Measurements from ENCODE around the gene SDK2. TPM values are rescaled to one million over a fixed set of nuclear protein-coding genes. Genes with fewer than 3 reads are reported as not detected.

The SDK2 gene
- polyA plus RNA-seq, 1 of the 3 experiments (the other 2 are of a cell fraction), result 0.02 TPM

DNA sequence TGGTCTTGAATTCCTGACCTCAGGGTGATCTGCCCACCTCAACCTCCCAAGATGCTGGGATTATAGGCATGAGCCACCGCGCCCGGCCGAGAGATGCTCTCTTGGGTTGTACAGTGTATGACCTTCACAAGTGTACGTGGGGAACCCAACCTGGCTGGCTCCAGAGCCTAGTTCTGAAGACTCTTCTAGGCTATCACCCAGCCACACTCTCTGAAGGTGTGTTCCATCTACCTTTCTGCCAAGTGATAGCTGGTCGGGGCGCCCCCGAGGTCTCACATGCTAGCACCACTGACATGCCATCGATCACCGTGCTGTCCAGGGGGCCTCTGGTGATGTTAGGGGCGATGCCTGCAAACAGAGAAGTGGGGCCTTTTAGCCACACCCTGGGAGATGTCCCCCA, 210.7 kb downstream of the SDK2 start:
- H4K20me1 ChIP-seq (ENCODE audit: insufficient read depth), result no peaks in the 10 kb centered on the region
- H3K27me3 ChIP-seq (ENCODE audit: insufficient read depth), result no peaks in the 10 kb centered on the region
- H3F3A ChIP-seq (replicated peaks; ENCODE audit: insufficient read depth), result no peaks in the 10 kb centered on the region
- ChIA-PET POLR2A (interaction anchor here (0.5 kb wide), 1 partner anchor 286 kb away, joined by 3 read pairs; no protein-coding TSS in a partner anchor), CTCF (interaction anchor here (0.7 to 8.7 kb wide), 9 partner anchors 15 to 277 kb away, joined by 3 to 118 read pairs (median 4); partner anchors contain the start of gene SDK2)
- H3K4me2 ChIP-seq, result no peak overlapping the region
- WGBS (ENCODE audit: low lambda C conversion rate), result 68% methylated on average over 10 of the region's 11 CpGs
- no peaks in the 10 kb centered on the region for H3K9me3 ChIP-seq
- TF ChIP-seq GABPA (IDR thresholded peaks at IDR 0.05; ENCODE audit: low read depth), result no peak
- TF ChIP-seq, protein P1, sequence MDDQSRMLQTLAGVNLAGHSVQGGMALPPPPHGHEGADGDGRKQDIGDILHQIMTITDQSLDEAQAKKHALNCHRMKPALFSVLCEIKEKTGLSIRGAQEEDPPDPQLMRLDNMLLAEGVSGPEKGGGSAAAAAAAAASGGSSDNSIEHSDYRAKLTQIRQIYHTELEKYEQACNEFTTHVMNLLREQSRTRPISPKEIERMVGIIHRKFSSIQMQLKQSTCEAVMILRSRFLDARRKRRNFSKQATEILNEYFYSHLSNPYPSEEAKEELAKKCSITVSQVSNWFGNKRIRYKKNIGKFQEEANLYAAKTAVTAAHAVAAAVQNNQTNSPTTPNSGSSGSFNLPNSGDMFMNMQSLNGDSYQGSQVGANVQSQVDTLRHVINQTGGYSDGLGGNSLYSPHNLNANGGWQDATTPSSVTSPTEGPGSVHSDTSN (IDR thresholded peaks at IDR 0.05), result no peak
- TF ChIP-seq, protein P2, sequence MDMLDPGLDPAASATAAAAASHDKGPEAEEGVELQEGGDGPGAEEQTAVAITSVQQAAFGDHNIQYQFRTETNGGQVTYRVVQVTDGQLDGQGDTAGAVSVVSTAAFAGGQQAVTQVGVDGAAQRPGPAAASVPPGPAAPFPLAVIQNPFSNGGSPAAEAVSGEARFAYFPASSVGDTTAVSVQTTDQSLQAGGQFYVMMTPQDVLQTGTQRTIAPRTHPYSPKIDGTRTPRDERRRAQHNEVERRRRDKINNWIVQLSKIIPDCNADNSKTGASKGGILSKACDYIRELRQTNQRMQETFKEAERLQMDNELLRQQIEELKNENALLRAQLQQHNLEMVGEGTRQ (IDR thresholded peaks at IDR 0.05; ENCODE audit: borderline replicate concordance, low read depth, low read length), result no peak
- TF ChIP-seq POLR2AphosphoS5 (IDR thresholded peaks at IDR 0.05; ENCODE audit: low read depth, low read length), result no peak
- no peak for TF ChIP-seq SIN3A (IDR thresholded peaks at IDR 0.05; ENCODE audit: borderline replicate concordance, low read depth, low read length)
- TF ChIP-seq MEF2A (IDR thresholded peaks at IDR 0.05; ENCODE audit: borderline replicate concordance, low read depth), result no peak
- TF ChIP-seq RAD21 (IDR thresholded peaks at IDR 0.05; ENCODE audit: low read length), result no peak
- no peak for TF ChIP-seq EP300 (IDR thresholded peaks at IDR 0.05; ENCODE audit: borderline replicate concordance in 1 of 2, low read depth in 1 of 2, low read length in 1 of 2)
- TF ChIP-seq, protein P3, sequence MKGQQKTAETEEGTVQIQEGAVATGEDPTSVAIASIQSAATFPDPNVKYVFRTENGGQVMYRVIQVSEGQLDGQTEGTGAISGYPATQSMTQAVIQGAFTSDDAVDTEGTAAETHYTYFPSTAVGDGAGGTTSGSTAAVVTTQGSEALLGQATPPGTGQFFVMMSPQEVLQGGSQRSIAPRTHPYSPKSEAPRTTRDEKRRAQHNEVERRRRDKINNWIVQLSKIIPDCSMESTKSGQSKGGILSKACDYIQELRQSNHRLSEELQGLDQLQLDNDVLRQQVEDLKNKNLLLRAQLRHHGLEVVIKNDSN (IDR thresholded peaks at IDR 0.05; ENCODE audit: borderline replicate concordance, low read depth), result no peak
- TF ChIP-seq, protein P4, sequence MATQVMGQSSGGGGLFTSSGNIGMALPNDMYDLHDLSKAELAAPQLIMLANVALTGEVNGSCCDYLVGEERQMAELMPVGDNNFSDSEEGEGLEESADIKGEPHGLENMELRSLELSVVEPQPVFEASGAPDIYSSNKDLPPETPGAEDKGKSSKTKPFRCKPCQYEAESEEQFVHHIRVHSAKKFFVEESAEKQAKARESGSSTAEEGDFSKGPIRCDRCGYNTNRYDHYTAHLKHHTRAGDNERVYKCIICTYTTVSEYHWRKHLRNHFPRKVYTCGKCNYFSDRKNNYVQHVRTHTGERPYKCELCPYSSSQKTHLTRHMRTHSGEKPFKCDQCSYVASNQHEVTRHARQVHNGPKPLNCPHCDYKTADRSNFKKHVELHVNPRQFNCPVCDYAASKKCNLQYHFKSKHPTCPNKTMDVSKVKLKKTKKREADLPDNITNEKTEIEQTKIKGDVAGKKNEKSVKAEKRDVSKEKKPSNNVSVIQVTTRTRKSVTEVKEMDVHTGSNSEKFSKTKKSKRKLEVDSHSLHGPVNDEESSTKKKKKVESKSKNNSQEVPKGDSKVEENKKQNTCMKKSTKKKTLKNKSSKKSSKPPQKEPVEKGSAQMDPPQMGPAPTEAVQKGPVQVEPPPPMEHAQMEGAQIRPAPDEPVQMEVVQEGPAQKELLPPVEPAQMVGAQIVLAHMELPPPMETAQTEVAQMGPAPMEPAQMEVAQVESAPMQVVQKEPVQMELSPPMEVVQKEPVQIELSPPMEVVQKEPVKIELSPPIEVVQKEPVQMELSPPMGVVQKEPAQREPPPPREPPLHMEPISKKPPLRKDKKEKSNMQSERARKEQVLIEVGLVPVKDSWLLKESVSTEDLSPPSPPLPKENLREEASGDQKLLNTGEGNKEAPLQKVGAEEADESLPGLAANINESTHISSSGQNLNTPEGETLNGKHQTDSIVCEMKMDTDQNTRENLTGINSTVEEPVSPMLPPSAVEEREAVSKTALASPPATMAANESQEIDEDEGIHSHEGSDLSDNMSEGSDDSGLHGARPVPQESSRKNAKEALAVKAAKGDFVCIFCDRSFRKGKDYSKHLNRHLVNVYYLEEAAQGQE (IDR thresholded peaks at IDR 0.05; ENCODE audit: low read depth, low read length), result no peak
- TF ChIP-seq, protein P5, sequence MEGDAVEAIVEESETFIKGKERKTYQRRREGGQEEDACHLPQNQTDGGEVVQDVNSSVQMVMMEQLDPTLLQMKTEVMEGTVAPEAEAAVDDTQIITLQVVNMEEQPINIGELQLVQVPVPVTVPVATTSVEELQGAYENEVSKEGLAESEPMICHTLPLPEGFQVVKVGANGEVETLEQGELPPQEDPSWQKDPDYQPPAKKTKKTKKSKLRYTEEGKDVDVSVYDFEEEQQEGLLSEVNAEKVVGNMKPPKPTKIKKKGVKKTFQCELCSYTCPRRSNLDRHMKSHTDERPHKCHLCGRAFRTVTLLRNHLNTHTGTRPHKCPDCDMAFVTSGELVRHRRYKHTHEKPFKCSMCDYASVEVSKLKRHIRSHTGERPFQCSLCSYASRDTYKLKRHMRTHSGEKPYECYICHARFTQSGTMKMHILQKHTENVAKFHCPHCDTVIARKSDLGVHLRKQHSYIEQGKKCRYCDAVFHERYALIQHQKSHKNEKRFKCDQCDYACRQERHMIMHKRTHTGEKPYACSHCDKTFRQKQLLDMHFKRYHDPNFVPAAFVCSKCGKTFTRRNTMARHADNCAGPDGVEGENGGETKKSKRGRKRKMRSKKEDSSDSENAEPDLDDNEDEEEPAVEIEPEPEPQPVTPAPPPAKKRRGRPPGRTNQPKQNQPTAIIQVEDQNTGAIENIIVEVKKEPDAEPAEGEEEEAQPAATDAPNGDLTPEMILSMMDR (IDR thresholded peaks at IDR 0.05), result no peak
- TF ChIP-seq SMC3 (IDR thresholded peaks at IDR 0.05; ENCODE audit: low read depth, low read length), result no peak
- TF ChIP-seq FOXJ3 (CRISPR knock-in tag; IDR thresholded peaks at IDR 0.05), result no peak
- no peak for TF ChIP-seq CHD2 (IDR thresholded peaks at IDR 0.05; ENCODE audit: low read length, partially characterized antibody)
- TF ChIP-seq TCF12 (IDR thresholded peaks at IDR 0.05), result no peak
- TF ChIP-seq RXRA (IDR thresholded peaks at IDR 0.05; ENCODE audit: borderline replicate concordance, low read depth), result no peak
- no peak overlapping the region for H3K9ac ChIP-seq
- no peak overlapping the region for H3K27ac ChIP-seq (ENCODE audit: low read depth in 2 of 2, low read length in 1 of 2)
- no peaks in the 10 kb centered on the region for H3K36me3 ChIP-seq (replicated peaks in 1 of 2; ENCODE audit: control insufficient read depth in 1 of 2, insufficient read depth in 2 of 2, low read length in 1 of 2)
- H3K4me1 ChIP-seq (ENCODE audit: control insufficient read depth in 1 of 2, insufficient read depth in 2 of 2, low read depth in 1 of 2, low read length in 1 of 2), result peaks cover 0 to 12% of the 10 kb centered on the region in 2 experiments; a peak in 1 of 4 replicates
- no peak overlapping the region for H2AFZ ChIP-seq (ENCODE audit: low read depth)
- no peaks in the 10 kb centered on the region for H3K9me2 ChIP-seq
- no peak for DNase-seq
- no peaks in the 10 kb centered on the region for H3K79me2 ChIP-seq (ENCODE audit: insufficient read depth)
- H3K4me3 ChIP-seq (ENCODE audit: low read depth in 2 of 2, low read length in 1 of 2), result no peak overlapping the region
